ENCODE data around the gene ZSWIM6.

DNA sequence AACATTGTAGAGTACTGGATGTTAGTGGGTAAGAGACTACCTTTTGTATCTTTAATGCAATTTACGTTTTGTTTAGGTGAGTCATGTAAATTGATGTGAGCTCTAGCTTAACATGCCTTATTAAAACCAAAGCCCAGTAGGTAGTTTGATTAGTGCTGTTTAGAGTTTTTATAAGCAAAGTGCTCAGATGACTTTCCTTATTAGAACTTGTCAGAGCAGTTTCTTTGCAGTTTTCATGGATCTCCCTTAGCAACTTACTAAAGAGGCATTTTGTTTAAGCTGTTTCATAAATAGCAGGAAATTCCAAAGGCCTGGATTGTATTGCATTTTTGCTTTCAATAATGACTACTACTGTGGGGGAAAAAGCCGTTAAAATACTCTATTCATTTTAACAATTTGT, 14.5 kb downstream of the ZSWIM6 start:
- TF ChIP-seq CTCF (conservative IDR thresholded peaks at IDR 0.05) (no peak), ZFX (IDR thresholded peaks at IDR 0.05) (no peak)

Data from C4-2B (cell line).